Measurements from ENCODE around the gene YPEL2. TPM values are rescaled to one million over a fixed set of nuclear protein-coding genes. Genes with fewer than 3 reads are reported as not detected.

The YPEL2 gene
- total RNA-seq, 1 experiment from 2014 or later = 4.7 TPM

DNA sequence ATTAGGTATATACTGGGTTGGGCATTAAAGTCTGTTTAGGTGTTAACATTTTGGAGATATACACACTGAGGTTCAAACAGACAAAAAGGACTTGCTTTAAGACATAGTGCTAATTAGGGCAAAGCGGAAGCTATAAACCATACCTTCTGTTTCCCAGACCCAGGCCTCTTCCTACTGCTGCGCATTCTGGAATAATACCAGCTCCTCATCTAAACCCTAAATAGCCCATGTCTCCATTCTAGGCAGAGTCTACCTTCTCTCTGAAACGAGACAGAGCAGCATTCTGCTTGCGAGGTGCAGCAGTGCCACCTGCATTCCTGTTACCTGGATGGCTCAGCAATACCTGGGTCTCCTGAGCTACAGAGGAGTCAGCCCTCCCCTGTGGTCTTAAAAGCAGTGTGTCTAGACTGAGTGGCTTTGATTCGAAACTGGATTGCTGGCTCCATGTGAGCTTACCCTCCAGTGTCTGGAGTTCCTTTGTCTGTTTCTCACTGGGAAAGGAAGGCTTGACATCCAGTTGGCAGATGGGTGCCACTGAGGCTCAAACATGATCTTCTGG is 6.4 kb downstream of the YPEL2 start (continued):
- TF ChIP-seq, protein P1, sequence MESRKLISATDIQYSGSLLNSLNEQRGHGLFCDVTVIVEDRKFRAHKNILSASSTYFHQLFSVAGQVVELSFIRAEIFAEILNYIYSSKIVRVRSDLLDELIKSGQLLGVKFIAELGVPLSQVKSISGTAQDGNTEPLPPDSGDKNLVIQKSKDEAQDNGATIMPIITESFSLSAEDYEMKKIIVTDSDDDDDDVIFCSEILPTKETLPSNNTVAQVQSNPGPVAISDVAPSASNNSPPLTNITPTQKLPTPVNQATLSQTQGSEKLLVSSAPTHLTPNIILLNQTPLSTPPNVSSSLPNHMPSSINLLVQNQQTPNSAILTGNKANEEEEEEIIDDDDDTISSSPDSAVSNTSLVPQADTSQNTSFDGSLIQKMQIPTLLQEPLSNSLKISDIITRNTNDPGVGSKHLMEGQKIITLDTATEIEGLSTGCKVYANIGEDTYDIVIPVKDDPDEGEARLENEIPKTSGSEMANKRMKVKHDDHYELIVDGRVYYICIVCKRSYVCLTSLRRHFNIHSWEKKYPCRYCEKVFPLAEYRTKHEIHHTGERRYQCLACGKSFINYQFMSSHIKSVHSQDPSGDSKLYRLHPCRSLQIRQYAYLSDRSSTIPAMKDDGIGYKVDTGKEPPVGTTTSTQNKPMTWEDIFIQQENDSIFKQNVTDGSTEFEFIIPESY (IDR thresholded peaks at IDR 0.05; ENCODE audit: extremely low read depth, insufficient replicate concordance, low read length) = no peak
- TF ChIP-seq YY1 (IDR thresholded peaks at IDR 0.05; ENCODE audit: extremely low read depth, insufficient replicate concordance, low read depth, low read length) (no peak), ELF1 (IDR thresholded peaks at IDR 0.05; ENCODE audit: borderline replicate concordance, low read depth) (no peak)

DNA sequence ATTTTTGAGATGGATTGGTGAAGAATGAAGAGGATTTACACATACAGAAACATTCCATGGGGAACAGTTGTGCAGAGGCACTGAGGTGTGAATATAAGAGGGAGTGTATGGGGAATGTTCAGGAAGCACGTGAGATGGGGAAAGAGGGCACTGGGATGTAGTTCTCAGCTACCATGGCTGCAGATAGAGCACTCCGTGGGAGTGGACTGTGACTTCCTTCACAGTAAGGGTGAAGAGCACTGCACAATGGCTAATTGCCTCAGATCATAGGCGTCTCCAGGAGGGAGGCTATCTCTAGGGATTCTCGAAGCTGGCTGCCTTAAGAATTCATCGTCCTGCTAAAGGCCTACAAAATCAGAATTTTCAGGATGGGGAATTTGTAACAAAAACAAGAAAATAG is 7.0 kb downstream of the YPEL2 start:
- intact Hi-C loops (cut with micrococcal nuclease) = no loop called here
- DNase-seq (ENCODE audit: low read depth, low spot score) (no peak), ATAC-seq (no peak)
- RAD21 ChIA-PET (ENCODE audit: low non-redundant PET in 1 of 2, low total read pairs in 2 of 2, uncharacterized antibody in 2 of 2, unreplicated experiment in 2 of 2) = no interaction called here
- Histone ChIP-seq H3K9me2 (ENCODE audit: insufficient read depth) (no peaks in the 10 kb centered on the region), H3K4me1 (ENCODE audit: control insufficient read depth in 1 of 2, insufficient read depth in 2 of 2, low read length in 2 of 2) (no peaks in the 10 kb centered on the region), H3K4me3 (replicated peaks in 1 of 2; ENCODE audit: low read depth in 1 of 2, low read length in 2 of 2) (no peak overlapping the region), H3K27ac (ENCODE audit: low read depth, low read length) (no peak overlapping the region), H3K9ac (ENCODE audit: low read length) (no peak overlapping the region), H3K4me2 (ENCODE audit: low read length) (no peak overlapping the region), H3K36me3 (ENCODE audit: control insufficient read depth in 1 of 2, insufficient read depth in 2 of 2, low read length in 2 of 2) (no peaks in the 10 kb centered on the region), H3K9me3 (ENCODE audit: control insufficient read depth in 1 of 2, insufficient read depth in 1 of 2, low read depth in 1 of 2, low read length in 2 of 2) (no peaks in the 10 kb centered on the region), H4K20me1 (ENCODE audit: insufficient read depth) (no peaks in the 10 kb centered on the region), H2AFZ (ENCODE audit: low read depth, low read length, poor library complexity, severe bottlenecking) (no peak overlapping the region), H3K27me3 (ENCODE audit: insufficient read depth, low read length) (peaks cover 25% of the 10 kb centered on the region), H3K79me2 (ENCODE audit: insufficient read depth, low read length) (no peaks in the 10 kb centered on the region)
- POLR2A ChIA-PET = no interaction called here
- CTCF ChIA-PET = no interaction called here
- BruUV-seq (replicated peaks) = no TSS peak
- TF ChIP-seq, protein P2, sequence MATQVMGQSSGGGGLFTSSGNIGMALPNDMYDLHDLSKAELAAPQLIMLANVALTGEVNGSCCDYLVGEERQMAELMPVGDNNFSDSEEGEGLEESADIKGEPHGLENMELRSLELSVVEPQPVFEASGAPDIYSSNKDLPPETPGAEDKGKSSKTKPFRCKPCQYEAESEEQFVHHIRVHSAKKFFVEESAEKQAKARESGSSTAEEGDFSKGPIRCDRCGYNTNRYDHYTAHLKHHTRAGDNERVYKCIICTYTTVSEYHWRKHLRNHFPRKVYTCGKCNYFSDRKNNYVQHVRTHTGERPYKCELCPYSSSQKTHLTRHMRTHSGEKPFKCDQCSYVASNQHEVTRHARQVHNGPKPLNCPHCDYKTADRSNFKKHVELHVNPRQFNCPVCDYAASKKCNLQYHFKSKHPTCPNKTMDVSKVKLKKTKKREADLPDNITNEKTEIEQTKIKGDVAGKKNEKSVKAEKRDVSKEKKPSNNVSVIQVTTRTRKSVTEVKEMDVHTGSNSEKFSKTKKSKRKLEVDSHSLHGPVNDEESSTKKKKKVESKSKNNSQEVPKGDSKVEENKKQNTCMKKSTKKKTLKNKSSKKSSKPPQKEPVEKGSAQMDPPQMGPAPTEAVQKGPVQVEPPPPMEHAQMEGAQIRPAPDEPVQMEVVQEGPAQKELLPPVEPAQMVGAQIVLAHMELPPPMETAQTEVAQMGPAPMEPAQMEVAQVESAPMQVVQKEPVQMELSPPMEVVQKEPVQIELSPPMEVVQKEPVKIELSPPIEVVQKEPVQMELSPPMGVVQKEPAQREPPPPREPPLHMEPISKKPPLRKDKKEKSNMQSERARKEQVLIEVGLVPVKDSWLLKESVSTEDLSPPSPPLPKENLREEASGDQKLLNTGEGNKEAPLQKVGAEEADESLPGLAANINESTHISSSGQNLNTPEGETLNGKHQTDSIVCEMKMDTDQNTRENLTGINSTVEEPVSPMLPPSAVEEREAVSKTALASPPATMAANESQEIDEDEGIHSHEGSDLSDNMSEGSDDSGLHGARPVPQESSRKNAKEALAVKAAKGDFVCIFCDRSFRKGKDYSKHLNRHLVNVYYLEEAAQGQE (IDR thresholded peaks at IDR 0.05; ENCODE audit: low read depth) = no peak
- TF ChIP-seq, protein P1 (IDR thresholded peaks at IDR 0.05; ENCODE audit: extremely low read depth, insufficient replicate concordance, low read length) = no peak
- TF ChIP-seq, protein P3, sequence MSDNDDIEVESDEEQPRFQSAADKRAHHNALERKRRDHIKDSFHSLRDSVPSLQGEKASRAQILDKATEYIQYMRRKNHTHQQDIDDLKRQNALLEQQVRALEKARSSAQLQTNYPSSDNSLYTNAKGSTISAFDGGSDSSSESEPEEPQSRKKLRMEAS (IDR thresholded peaks at IDR 0.05) = no peak
- TF ChIP-seq SIN3A (IDR thresholded peaks at IDR 0.05; ENCODE audit: low read depth) (no peak), RAD21 (IDR thresholded peaks at IDR 0.05; ENCODE audit: low read depth) (no peak), POLR2A (IDR thresholded peaks at IDR 0.05; ENCODE audit: borderline replicate concordance, extremely low read depth, insufficient read depth, insufficient read length) (no peak), YY1 (IDR thresholded peaks at IDR 0.05; ENCODE audit: extremely low read depth, insufficient replicate concordance, low read depth, low read length) (no peak), JUND (IDR thresholded peaks at IDR 0.05) (no peak), CEBPB (IDR thresholded peaks at IDR 0.05; ENCODE audit: low read depth) (no peak), TCF7L2 (IDR thresholded peaks at IDR 0.05; ENCODE audit: borderline replicate concordance, extremely low read depth, insufficient read depth, insufficient read length) (no peak), SP1 (IDR thresholded peaks at IDR 0.05; ENCODE audit: low read depth) (no peak)
- TF ChIP-seq, protein P4, sequence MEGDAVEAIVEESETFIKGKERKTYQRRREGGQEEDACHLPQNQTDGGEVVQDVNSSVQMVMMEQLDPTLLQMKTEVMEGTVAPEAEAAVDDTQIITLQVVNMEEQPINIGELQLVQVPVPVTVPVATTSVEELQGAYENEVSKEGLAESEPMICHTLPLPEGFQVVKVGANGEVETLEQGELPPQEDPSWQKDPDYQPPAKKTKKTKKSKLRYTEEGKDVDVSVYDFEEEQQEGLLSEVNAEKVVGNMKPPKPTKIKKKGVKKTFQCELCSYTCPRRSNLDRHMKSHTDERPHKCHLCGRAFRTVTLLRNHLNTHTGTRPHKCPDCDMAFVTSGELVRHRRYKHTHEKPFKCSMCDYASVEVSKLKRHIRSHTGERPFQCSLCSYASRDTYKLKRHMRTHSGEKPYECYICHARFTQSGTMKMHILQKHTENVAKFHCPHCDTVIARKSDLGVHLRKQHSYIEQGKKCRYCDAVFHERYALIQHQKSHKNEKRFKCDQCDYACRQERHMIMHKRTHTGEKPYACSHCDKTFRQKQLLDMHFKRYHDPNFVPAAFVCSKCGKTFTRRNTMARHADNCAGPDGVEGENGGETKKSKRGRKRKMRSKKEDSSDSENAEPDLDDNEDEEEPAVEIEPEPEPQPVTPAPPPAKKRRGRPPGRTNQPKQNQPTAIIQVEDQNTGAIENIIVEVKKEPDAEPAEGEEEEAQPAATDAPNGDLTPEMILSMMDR (IDR thresholded peaks at IDR 0.05 in 2 of 3, conservative IDR thresholded peaks at IDR 0.05 in 1 of 3; ENCODE audit: borderline replicate concordance in 1 of 3, insufficient read depth in 1 of 3, low read depth in 2 of 3, low read length in 2 of 3) = no peak
- TF ChIP-seq, protein P5, sequence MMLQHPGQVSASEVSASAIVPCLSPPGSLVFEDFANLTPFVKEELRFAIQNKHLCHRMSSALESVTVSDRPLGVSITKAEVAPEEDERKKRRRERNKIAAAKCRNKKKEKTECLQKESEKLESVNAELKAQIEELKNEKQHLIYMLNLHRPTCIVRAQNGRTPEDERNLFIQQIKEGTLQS (IDR thresholded peaks at IDR 0.05) = no peak

Measured in HCT116 (cell line).